Effector memory CD8-positive, alpha-beta T cell (primary cell): ENCODE data around the gene ADAM20.
A peak's percentile ranks its signal among the peaks of the same experiment; 100 is the strongest.

Experiments used
- ATAC-seq: fragments of 150-1000 bp; cut with Tn5 transposase; replicated peaks from 2 replicates; pipeline ENCODE4 v1.10.0; 2021; ENCODE audit warnings: mild to moderate bottlenecking, moderate library complexity
- DNase-seq, 3 experiments: peaks; one replicate each; pipeline ENCODE4 v3.0.0; 2021
- H3K27ac Mint-ChIP-seq, 2 donors: one replicate each; pipeline ENCODE4 v1.8.0; 2022; ENCODE audit warnings: mild to moderate bottlenecking in 2 of 2, mixed read lengths in 2 of 2, moderate library complexity in 2 of 2
- H3K27me3 Mint-ChIP-seq, 2 donors: one replicate each; pipeline ENCODE4 v1.8.0; 2022; ENCODE audit warnings: mixed read lengths in 2 of 2
- H3K36me3 Mint-ChIP-seq: one replicate; pipeline ENCODE4 v1.8.0; 2022; ENCODE audit warnings: mild to moderate bottlenecking, moderate library complexity, mixed read lengths; ENCODE audit not compliant: insufficient read depth
- H3K4me1 Mint-ChIP-seq, 2 donors: one replicate each; pipeline ENCODE4 v1.8.0; 2022; ENCODE audit warnings: low read depth in 2 of 2, mixed read lengths in 2 of 2
- H3K4me3 Mint-ChIP-seq, 2 donors: one replicate each; pipeline ENCODE4 v1.8.0; 2022; ENCODE audit warnings: mild to moderate bottlenecking in 2 of 2, mixed read lengths in 2 of 2, moderate library complexity in 2 of 2
- H3K9me3 Mint-ChIP-seq, 2 donors: one replicate each; pipeline ENCODE4 v1.8.0; 2022; ENCODE audit warnings: mixed read lengths in 2 of 2
- total RNA-seq, 9 experiments: gene quantifications; one replicate each; lab custom pipeline; 2026; lab: John Stamatoyannopoulos, UW

The ADAM20 gene
- 0 to 5.6 (median 0.43) reads per million in 9 experiments for total RNA-seq

DNA sequence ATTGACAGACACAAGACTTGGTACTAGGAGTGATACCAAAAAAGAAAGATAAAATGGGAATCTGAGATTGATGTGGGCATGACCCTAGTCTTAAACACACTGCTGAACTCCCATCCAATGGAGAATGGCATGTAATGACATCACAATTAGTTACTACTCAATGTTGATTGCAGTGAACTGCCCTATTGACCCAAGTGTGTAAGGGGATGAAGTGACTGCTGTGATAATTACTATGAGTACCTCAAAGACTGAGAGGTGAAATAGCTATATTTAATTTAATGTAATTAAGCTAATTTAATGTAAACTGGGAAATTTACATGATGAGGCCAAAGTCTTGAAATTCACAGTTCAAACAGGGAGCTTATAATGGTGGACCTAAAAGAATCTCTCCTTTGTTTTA is at the start of gene ADAM20:
ADAM20 (minus strand) TSS at position 101 of the 400 bp plus-strand sequence. CDS start 10,247 bp downstream, outside the sequence.
- Mint-ChIP-seq H3K27me3 (no peaks in the 10 kb centered on the region), H3K4me1 (peaks cover 4% of the 10 kb centered on the region in 2 donors)

DNA sequence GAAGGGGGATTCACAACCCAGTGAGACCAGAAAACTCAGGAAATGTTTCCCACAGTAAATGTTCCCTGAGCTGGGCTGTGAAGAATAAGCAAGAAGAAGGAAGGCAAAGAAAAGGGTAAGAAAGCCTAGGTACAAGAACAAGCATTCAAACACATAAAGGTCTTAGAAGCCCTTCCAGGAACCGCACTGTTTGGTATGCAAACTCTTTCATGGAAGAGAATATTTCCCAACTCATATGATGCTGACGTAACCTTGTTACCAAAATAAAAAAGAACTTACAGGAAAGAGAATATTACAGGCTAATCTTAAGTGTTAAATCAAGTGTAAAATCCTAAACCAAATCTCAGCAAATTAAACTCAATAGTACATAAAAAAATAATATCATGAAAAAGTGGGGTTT is 42.1 kb upstream of the ADAM20 start:
- no peak for ATAC-seq
- peaks cover 4% of the 10 kb centered on the region in 2 donors for H3K4me1 Mint-ChIP-seq
- no peaks in the 10 kb centered on the region for H3K27me3 Mint-ChIP-seq
- H3K27ac Mint-ChIP-seq = no peak overlapping the region
- no peak for DNase-seq
- H3K36me3 Mint-ChIP-seq = peaks cover 23% of the 10 kb centered on the region
- H3K4me3 Mint-ChIP-seq = no peak overlapping the region
- H3K9me3 Mint-ChIP-seq = no peaks in the 10 kb centered on the region

More for the DNA sequence above, at the start of gene ADAM20:
- H3K27ac Mint-ChIP-seq = no peak within 1 kb of the TSS
- DNase-seq = no peak
- no peak for ATAC-seq
- H3K36me3 Mint-ChIP-seq = peaks cover 2% of the 10 kb centered on the region
- no peaks in the 10 kb centered on the region for H3K9me3 Mint-ChIP-seq
- H3K4me3 Mint-ChIP-seq = no peak within 1 kb of the TSS

GRCh38 chr14:70573050-70573449 is 38.2 kb upstream of the ADAM20 start:
- H3K27me3 Mint-ChIP-seq = no peaks in the 10 kb centered on the region
- no peaks in the 10 kb centered on the region for H3K9me3 Mint-ChIP-seq
- no peak overlapping the region for H3K27ac Mint-ChIP-seq
- H3K4me3 Mint-ChIP-seq = no peak overlapping the region
- peaks cover 14 to 27% of the 10 kb centered on the region in 2 donors for H3K4me1 Mint-ChIP-seq
- no peak for DNase-seq
- peaks cover 16% of the 10 kb centered on the region for H3K36me3 Mint-ChIP-seq
- ATAC-seq = no peak

DNA sequence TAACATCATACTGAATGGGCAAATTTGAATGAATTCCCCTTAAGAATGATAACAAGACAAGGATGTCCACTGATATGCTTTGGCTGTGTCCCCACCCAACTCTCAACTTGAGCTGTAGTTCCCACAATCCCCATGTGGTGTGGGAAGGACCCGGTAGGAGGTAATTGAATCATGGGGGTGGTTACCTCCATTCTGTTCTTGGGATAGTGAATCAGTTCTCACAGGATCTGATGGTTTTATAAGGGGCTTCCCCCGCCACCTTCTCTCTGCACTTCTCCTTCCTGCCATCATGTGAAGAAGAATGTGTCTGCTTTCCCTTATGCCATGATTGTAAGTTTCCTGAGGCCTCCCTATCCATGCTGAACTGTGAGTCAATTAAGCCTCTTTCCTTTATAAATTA is 36.3 kb upstream of the ADAM20 start:
- Mint-ChIP-seq H3K27ac (no peak overlapping the region), H3K4me3 (no peak overlapping the region), H3K27me3 (no peaks in the 10 kb centered on the region), H3K4me1 (peaks cover 14 to 27% of the 10 kb centered on the region in 2 donors), H3K36me3 (peaks cover 17% of the 10 kb centered on the region), H3K9me3 (no peaks in the 10 kb centered on the region)
- DNase-seq = no peak
- ATAC-seq = no peak

DNA sequence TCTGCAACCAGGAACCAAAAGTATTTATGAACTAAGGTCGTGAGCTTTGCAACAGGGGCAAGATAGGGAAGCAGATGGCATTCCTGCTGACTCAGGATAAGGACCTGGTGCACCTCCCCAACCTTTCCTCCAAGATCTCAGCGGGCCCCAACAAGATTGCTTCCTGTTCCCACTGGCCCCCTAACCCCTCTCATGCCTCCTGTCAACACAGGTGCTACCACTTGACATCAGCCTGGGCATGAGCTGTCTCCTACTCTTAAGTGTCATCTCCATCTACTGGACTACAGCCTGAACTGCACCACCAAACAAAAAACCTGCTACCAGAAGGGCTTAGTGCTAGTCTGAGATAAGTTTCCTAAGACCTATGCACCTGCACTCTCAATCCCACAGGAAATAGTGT is 33.0 kb upstream of the ADAM20 start:
- no peak overlapping the region for H3K27ac Mint-ChIP-seq
- DNase-seq (no peak), ATAC-seq (no peak)
- peaks cover 31% of the 10 kb centered on the region for H3K36me3 Mint-ChIP-seq
- no peak overlapping the region for H3K4me3 Mint-ChIP-seq
- no peaks in the 10 kb centered on the region for H3K27me3 Mint-ChIP-seq
- H3K9me3 Mint-ChIP-seq = peaks cover 0 to 1% of the 10 kb centered on the region in 2 donors
- H3K4me1 Mint-ChIP-seq = peaks cover 11 to 23% of the 10 kb centered on the region in 2 donors

DNA sequence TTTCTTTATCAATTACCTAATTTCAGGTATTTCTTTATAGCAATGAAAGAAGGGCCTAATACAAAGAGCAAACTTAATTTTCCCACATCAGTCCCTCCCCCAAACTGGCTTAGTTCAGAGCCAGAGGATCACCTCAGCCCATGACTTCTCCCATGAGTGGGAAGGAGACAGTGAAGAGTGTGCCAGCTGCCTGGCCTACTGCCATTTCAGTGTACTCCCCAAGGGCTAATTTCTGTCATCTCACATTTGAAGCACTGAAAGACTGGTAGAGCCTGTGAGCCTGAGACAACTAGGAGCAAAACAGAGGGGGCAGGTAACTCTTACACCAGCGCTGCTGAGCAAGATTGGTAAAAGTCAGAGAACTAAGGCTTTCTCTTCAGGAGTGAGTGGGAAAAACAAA is 29.1 kb upstream of the ADAM20 start:
- Mint-ChIP-seq H3K27ac (no peak overlapping the region), H3K36me3 (peaks cover 27% of the 10 kb centered on the region), H3K4me1 (peaks cover 0 to 5% of the 10 kb centered on the region in 2 donors), H3K4me3 (no peak overlapping the region), H3K9me3 (peaks cover 0 to 1% of the 10 kb centered on the region in 2 donors), H3K27me3 (no peaks in the 10 kb centered on the region)
- ATAC-seq (no peak), DNase-seq (no peak)

DNA sequence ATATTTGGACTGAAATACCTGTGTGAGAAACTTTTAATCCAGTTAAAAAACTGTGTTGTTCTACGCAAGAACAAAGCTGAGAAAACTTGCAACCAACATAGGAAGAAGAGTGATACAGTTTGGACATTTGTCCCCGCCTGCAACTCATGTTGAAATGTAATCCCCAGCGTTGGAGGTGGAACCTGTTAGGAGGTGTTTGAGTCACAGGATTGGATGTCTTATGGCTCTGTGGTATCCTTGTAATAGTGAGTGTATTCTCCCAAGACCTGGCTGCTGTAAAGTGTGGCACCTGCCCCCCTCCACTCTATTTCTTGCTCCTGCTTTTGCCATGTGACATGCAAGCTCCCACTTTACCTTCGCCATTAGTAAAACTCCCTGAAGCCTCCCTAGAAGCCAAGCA is 28.6 kb upstream of the ADAM20 start:
- Mint-ChIP-seq H3K4me3 (no peak overlapping the region), H3K27me3 (no peaks in the 10 kb centered on the region), H3K4me1 (peaks cover 0 to under 1% of the 10 kb centered on the region in 2 donors), H3K27ac (no peak overlapping the region), H3K9me3 (peaks cover 0 to 1% of the 10 kb centered on the region in 2 donors), H3K36me3 (peaks cover 27% of the 10 kb centered on the region)
- no peak for ATAC-seq
- DNase-seq = no peak

DNA sequence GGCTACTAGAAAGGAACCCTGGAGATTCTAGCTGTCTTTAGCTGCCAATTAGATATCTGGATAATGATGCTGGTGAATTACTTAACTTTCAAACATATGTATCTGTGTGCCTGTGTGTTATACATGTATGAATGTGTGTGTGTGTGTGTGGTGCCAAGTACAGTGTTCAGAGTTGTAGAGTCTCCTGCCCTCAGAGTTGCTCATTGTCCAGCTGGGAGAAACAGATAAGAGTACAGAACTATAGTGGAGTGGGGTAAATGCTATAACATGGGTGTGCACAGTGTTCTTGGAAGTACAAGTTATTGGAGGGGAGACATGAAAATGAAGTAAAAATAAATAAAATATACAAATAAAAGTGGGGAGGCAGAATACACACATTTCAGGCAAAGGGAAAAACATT is 23.6 kb upstream of the ADAM20 start:
- ATAC-seq = no peak
- no peaks in the 10 kb centered on the region for H3K27me3 Mint-ChIP-seq
- H3K36me3 Mint-ChIP-seq = peaks cover 6% of the 10 kb centered on the region
- H3K4me3 Mint-ChIP-seq = no peak overlapping the region
- peaks cover 0 to 2% of the 10 kb centered on the region in 2 donors for H3K4me1 Mint-ChIP-seq
- H3K9me3 Mint-ChIP-seq = peaks cover 0 to 1% of the 10 kb centered on the region in 2 donors
- no peak overlapping the region for H3K27ac Mint-ChIP-seq
- no peak for DNase-seq

DNA sequence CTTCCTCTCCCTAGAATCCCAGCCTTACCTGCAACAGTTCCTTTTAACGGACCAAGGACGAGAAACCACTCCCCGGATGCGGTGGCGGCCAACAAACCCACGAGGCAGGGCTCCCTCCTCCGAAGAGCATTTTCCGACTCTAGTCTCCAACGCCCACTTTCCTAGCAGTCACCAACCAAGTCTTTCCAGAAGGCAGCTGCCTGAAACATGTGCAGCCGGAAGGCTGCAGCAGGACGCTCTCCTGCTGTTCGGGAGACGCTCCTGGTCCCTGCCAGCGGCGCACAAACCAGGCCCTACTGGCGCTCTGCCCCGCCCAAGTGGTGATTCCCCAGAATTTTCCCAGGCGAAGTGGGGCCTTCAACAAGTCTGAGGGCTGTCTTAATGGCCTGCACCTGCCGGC is 21.1 kb upstream of the ADAM20 start:
- H3K9me3 Mint-ChIP-seq = no peaks in the 10 kb centered on the region
- ATAC-seq = no peak
- peaks cover 0 to 2% of the 10 kb centered on the region in 2 donors for H3K4me1 Mint-ChIP-seq
- H3K36me3 Mint-ChIP-seq = no peaks in the 10 kb centered on the region
- no peak overlapping the region for H3K4me3 Mint-ChIP-seq
- DNase-seq = no peak
- no peaks in the 10 kb centered on the region for H3K27me3 Mint-ChIP-seq
- H3K27ac Mint-ChIP-seq = peak overlapping the region in 1 of 2 donors; percentile 23

DNA sequence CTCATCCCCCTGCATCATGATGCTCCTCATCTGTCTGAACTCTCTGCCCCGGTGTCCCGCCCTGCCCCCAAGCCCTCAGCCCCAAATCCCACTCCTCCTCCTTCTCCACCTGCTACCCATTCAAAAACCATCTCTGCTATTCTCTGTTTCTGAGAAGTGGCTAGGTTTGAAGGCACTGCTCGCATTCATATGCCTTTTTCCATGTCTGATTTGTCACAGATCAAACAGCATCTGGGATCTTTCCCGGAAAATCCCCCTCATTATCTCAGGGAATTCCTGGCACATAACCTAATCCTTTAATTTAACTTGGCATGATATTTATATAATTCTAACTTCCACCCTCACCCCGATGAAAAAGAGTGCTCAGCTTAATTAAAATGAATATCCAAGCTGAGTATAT is 3.3 kb upstream of the ADAM20 start:
- Mint-ChIP-seq H3K27ac (no peak overlapping the region), H3K27me3 (no peaks in the 10 kb centered on the region), H3K4me1 (peaks cover 4 to 8% of the 10 kb centered on the region in 2 donors), H3K36me3 (peaks cover 2% of the 10 kb centered on the region), H3K4me3 (no peak overlapping the region), H3K9me3 (no peaks in the 10 kb centered on the region)
- DNase-seq (no peak), ATAC-seq (no peak)

DNA sequence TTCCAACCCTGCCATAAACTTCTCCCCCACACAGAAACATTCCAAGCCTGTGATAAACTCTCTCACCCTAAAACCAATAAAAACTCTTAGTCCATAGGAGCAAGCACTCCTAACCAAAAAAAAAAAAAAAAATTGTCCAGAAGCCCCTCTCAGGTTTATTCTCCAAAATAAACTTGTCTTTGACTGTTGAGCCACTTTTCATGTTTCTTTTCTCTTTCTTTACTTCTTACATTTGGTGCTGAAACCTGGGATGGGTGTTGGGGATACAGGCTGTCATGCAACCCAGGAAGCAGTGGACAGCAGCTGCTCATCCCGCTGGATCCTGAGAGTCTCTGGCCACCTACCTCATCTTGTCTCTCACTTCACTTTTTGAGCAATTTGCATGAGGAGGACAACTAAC is 2.0 kb upstream of the ADAM20 start:
- no peak for ATAC-seq
- DNase-seq = no peak
- Mint-ChIP-seq H3K4me1 (peaks cover 4 to 8% of the 10 kb centered on the region in 2 donors), H3K9me3 (no peaks in the 10 kb centered on the region), H3K27me3 (no peaks in the 10 kb centered on the region), H3K4me3 (no peak overlapping the region), H3K36me3 (peaks cover 2% of the 10 kb centered on the region), H3K27ac (no peak overlapping the region)

DNA sequence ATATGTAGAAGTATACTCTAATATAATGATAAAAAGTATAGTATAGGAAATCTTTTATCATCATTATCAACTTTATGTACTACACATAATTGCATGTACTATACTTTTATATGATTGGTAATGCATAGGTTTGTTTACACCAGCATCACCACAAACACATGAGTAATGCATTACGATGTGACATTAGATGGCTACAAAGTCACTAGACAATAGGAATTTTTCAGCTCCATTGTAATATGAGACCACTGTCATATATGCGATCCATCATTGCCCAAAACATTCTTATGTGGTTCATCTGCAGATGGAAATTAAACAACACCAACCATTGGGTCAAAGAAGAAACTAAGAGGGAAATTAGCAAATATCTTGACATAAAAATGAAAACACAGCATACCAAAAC is 4.4 kb downstream of the ADAM20 start:
- H3K9me3 Mint-ChIP-seq = no peaks in the 10 kb centered on the region
- no peak overlapping the region for H3K27ac Mint-ChIP-seq
- no peak overlapping the region for H3K4me3 Mint-ChIP-seq
- ATAC-seq (no peak), DNase-seq (no peak)
- peaks cover 2% of the 10 kb centered on the region for H3K36me3 Mint-ChIP-seq
- no peaks in the 10 kb centered on the region for H3K4me1 Mint-ChIP-seq
- no peaks in the 10 kb centered on the region for H3K27me3 Mint-ChIP-seq

DNA sequence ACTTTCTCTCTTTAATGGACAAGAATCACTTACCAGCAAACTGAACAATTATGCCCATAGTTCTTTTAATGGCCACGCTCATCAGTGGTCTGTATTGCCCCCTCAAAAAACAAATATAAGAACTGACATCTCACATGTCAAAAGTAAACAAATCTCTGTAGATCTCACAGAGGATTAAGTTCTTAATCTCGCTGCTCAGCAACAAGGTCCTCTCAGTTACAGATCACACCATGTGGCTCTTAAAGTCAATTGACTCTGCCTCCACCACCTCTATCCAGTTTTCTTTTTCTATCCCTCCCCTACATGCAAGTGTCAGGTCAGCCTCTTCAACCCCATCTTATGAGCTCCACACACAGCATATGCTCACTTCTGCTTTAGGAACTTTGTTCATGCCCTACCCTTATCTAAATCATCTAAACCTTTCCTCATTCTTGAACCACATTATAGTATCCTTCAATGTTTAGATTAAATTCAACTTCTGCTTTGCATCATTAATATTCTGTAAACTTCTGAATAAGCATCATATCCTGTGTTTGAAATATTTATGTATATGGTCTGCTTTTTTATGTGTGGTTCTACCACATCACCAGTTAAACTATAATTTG is 7.2 kb downstream of the ADAM20 start:
- H3K4me3 Mint-ChIP-seq = no peak overlapping the region
- H3K4me1 Mint-ChIP-seq = no peaks in the 10 kb centered on the region
- no peaks in the 10 kb centered on the region for H3K9me3 Mint-ChIP-seq
- H3K36me3 Mint-ChIP-seq = no peaks in the 10 kb centered on the region
- no peaks in the 10 kb centered on the region for H3K27me3 Mint-ChIP-seq
- no peak overlapping the region for H3K27ac Mint-ChIP-seq
- DNase-seq = no peak
- no peak for ATAC-seq

- H3K27ac Mint-ChIP-seq = no peak overlapping the region
- ATAC-seq = no peak
- no peak for DNase-seq
- no peaks in the 10 kb centered on the region for H3K4me1 Mint-ChIP-seq
- H3K4me3 Mint-ChIP-seq = no peak overlapping the region
- no peaks in the 10 kb centered on the region for H3K27me3 Mint-ChIP-seq
- H3K36me3 Mint-ChIP-seq = no peaks in the 10 kb centered on the region
- peaks cover 0 to 3% of the 10 kb centered on the region in 2 donors for H3K9me3 Mint-ChIP-seq
Measured at GRCh38 chr14:70525691-70526090, 9.1 kb downstream of the ADAM20 start.
